ENCODE data around the gene WTIP.

The WTIP gene

GRCh38 chr19:34479396-34479795 lies 2.2 kb upstream of the WTIP start:
- TF ChIP-seq CTCF (conservative IDR thresholded peaks at IDR 0.05; ENCODE audit: low read depth, low read length): no peak
- H4K20me1 ChIP-seq (ENCODE audit: insufficient read depth): no peaks in the 10 kb centered on the region
- H3K27me3 ChIP-seq (ENCODE audit: insufficient read depth, low read depth): no peaks in the 10 kb centered on the region
- H3K4me3 ChIP-seq (IDR thresholded peaks at IDR 0.05; ENCODE audit: insufficient read depth, low read depth, low read length): no peak overlapping the region
- H3K9ac ChIP-seq: no peak overlapping the region
- H3K4me2 ChIP-seq: no peak overlapping the region
- no peaks in the 10 kb centered on the region for H3K4me1 ChIP-seq (ENCODE audit: low read depth, poor library complexity, severe bottlenecking)
- no peaks in the 10 kb centered on the region for H3K79me2 ChIP-seq (ENCODE audit: insufficient read depth, low read depth)
- no peak overlapping the region for H2AFZ ChIP-seq (ENCODE audit: low read depth)
- H3K36me3 ChIP-seq (ENCODE audit: insufficient read depth): no peaks in the 10 kb centered on the region
- no peak overlapping the region for H3K27ac ChIP-seq

- no peak overlapping the region for H3K9ac ChIP-seq
- H4K20me1 ChIP-seq (ENCODE audit: insufficient read depth): no peaks in the 10 kb centered on the region
- H2AFZ ChIP-seq (ENCODE audit: low read depth): no peak overlapping the region
- no peaks in the 10 kb centered on the region for H3K27me3 ChIP-seq (ENCODE audit: insufficient read depth, low read depth)
- H3K4me1 ChIP-seq (ENCODE audit: low read depth, poor library complexity, severe bottlenecking): no peaks in the 10 kb centered on the region
- H3K4me3 ChIP-seq (IDR thresholded peaks at IDR 0.05; ENCODE audit: insufficient read depth, low read depth, low read length): no peak overlapping the region
- no peaks in the 10 kb centered on the region for H3K79me2 ChIP-seq (ENCODE audit: insufficient read depth, low read depth)
- no peak overlapping the region for H3K4me2 ChIP-seq
- no peak overlapping the region for H3K27ac ChIP-seq
- TF ChIP-seq CTCF (conservative IDR thresholded peaks at IDR 0.05; ENCODE audit: low read depth, low read length): no peak
- no peaks in the 10 kb centered on the region for H3K36me3 ChIP-seq (ENCODE audit: insufficient read depth)
These were observed 1.1 kb upstream of the WTIP start for GRCh38 chr19:34480491-34480890.

GRCh38 chr19:34481861-34482379 lies 362 bp downstream of the WTIP start:
- Histone ChIP-seq H3K4me3 (IDR thresholded peaks at IDR 0.05; ENCODE audit: insufficient read depth, low read depth, low read length) (no peak overlapping the region), H3K27ac (no peak overlapping the region), H2AFZ (ENCODE audit: low read depth) (no peak overlapping the region), H3K79me2 (ENCODE audit: insufficient read depth, low read depth) (no peaks in the 10 kb centered on the region), H3K9ac (no peak overlapping the region), H3K4me1 (ENCODE audit: low read depth, poor library complexity, severe bottlenecking) (no peaks in the 10 kb centered on the region), H3K4me2 (no peak overlapping the region), H3K36me3 (ENCODE audit: insufficient read depth) (no peaks in the 10 kb centered on the region), H4K20me1 (ENCODE audit: insufficient read depth) (no peaks in the 10 kb centered on the region), H3K27me3 (ENCODE audit: insufficient read depth, low read depth) (no peaks in the 10 kb centered on the region)
- TF ChIP-seq CTCF (conservative IDR thresholded peaks at IDR 0.05; ENCODE audit: low read depth, low read length): no peak

- H2AFZ ChIP-seq (ENCODE audit: low read depth): no peak overlapping the region
- no peaks in the 10 kb centered on the region for H3K4me1 ChIP-seq (ENCODE audit: low read depth, poor library complexity, severe bottlenecking)
- TF ChIP-seq CTCF (conservative IDR thresholded peaks at IDR 0.05; ENCODE audit: low read depth, low read length): no peak
- H3K79me2 ChIP-seq (ENCODE audit: insufficient read depth, low read depth): no peaks in the 10 kb centered on the region
- H3K4me2 ChIP-seq: no peak overlapping the region
- no peak overlapping the region for H3K4me3 ChIP-seq (IDR thresholded peaks at IDR 0.05; ENCODE audit: insufficient read depth, low read depth, low read length)
- no peak overlapping the region for H3K27ac ChIP-seq
- H3K27me3 ChIP-seq (ENCODE audit: insufficient read depth, low read depth): no peaks in the 10 kb centered on the region
- H4K20me1 ChIP-seq (ENCODE audit: insufficient read depth): no peaks in the 10 kb centered on the region
- no peak overlapping the region for H3K9ac ChIP-seq
- H3K36me3 ChIP-seq (ENCODE audit: insufficient read depth): no peaks in the 10 kb centered on the region
These were observed 1.1 kb downstream of the WTIP start for GRCh38 chr19:34482380-34483250.
